Esophagus squamous epithelium (tissue), 4 donors: ENCODE measurements around the gene ITK.

Experiments used
- POLR2A ChIP-seq, 4 donors: fragments of 450-650 bp; IDR thresholded peaks; one replicate each; pipeline ENCODE4 v1.6.1; 2017; ENCODE audit warnings: antibody characterized with exemption in 4 of 4, mild to moderate bottlenecking in 4 of 4, moderate library complexity in 3 of 4
- TF ChIP-seq, protein P1 (sequence below), 6 experiments: fragments of 450-650 bp in 4 of 6; fragments of 200-600 bp in 2 of 6; sonication (generic) in 2 of 6; IDR thresholded peaks; one replicate each; pipeline ENCODE4 v1.5.1; 2016 to 2019; ENCODE audit warnings: antibody characterized with exemption in 6 of 6, mild to moderate bottlenecking in 4 of 6, moderate library complexity in 4 of 6

DNA sequence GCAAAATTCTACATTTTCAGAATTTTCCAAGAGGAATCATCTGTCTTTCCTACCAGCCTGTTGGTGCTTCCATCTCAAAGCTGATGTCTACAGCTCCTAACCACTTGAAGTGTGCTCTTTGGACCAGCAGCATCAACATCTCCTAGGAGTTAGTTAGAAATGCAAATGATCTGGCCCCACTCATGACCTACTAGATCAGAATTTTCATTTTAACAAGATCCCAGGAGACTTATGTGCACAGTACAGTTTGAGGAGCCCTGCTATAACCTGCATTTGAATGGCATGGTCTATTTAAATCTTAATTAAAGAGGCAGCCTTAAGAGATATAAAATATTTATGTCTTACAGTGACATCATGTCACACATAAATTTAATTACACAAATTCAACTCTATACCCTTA is 33.8 kb downstream of the ITK start:
- no peak for TF ChIP-seq POLR2A (IDR thresholded peaks at IDR 0.05)
- TF ChIP-seq, protein P1, sequence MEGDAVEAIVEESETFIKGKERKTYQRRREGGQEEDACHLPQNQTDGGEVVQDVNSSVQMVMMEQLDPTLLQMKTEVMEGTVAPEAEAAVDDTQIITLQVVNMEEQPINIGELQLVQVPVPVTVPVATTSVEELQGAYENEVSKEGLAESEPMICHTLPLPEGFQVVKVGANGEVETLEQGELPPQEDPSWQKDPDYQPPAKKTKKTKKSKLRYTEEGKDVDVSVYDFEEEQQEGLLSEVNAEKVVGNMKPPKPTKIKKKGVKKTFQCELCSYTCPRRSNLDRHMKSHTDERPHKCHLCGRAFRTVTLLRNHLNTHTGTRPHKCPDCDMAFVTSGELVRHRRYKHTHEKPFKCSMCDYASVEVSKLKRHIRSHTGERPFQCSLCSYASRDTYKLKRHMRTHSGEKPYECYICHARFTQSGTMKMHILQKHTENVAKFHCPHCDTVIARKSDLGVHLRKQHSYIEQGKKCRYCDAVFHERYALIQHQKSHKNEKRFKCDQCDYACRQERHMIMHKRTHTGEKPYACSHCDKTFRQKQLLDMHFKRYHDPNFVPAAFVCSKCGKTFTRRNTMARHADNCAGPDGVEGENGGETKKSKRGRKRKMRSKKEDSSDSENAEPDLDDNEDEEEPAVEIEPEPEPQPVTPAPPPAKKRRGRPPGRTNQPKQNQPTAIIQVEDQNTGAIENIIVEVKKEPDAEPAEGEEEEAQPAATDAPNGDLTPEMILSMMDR (IDR thresholded peaks at IDR 0.05) = no peak
